Panc1 (cell line): ENCODE data around the gene PRAMEF17. TPM values are rescaled to one million over a fixed set of nuclear protein-coding genes. Genes with fewer than 3 reads are reported as not detected.
A peak's percentile ranks its signal among the peaks of the same experiment; 100 is the strongest.
"Not testable (repeated sequence)": the region's sequence is repeated elsewhere in the genome, so short reads cannot be mapped to it uniquely, and the experiment has no call there.

ENCODE experiments used
- ATAC-seq: fragments of 200-7000 bp; cut with Tn5 transposase; 2 replicates; pipeline ENCODE4 v1.9.1; 2020; ENCODE audit warnings: mild to moderate bottlenecking, moderate library complexity
- BruUV-seq: library from RNA; stranded (reverse); fragments of 400-500 nt; replicated peaks from 2 replicates; lab custom pipeline; 2021; lab: Mats Ljungman, UMichigan
- CTCF ChIA-PET: fragments of 300-600 bp; sonication (Branson Sonifier 250); formaldehyde crosslinking; loops from one replicate; lab custom pipeline; 2022; ENCODE audit warnings: antibody characterized with exemption; lab: Charles Lee
- POLR2A ChIA-PET: fragments of 300-600 bp; sonication (Branson Sonifier 250); formaldehyde crosslinking; loops from one replicate; lab custom pipeline; 2022; ENCODE audit warnings: antibody characterized with exemption; lab: Charles Lee
- DNase-seq: peaks from one replicate; pipeline ENCODE4 v3.0.0-alpha.2; 2010; ENCODE audit warnings: low read depth, low spot score
- H3K27ac ChIP-seq: 2 replicates; pipeline ENCODE4 v1.5.1; 2011; ENCODE audit warnings: mild to moderate bottlenecking, low read length, inconsistent platforms
- H3K27me3 ChIP-seq: fragments of 200-500 bp; sonication (Bioruptor generic); 2 replicates; pipeline ENCODE4 v1.6.0; 2014; ENCODE audit warnings: low read length, inconsistent platforms; ENCODE audit not compliant: control insufficient read depth, insufficient read depth
- H3K36me3 ChIP-seq: fragments of 200-500 bp; sonication (Bioruptor generic); 2 replicates; pipeline ENCODE4 v1.5.1; 2014; ENCODE audit warnings: inconsistent platforms, mild to moderate bottlenecking, low read length, moderate library complexity; ENCODE audit not compliant: control insufficient read depth, insufficient read depth
- H3K4me1 ChIP-seq: 2 replicates; pipeline ENCODE4 v1.5.1; 2011; ENCODE audit warnings: inconsistent platforms, mild to moderate bottlenecking, low read length, moderate library complexity; ENCODE audit not compliant: control insufficient read depth, insufficient read depth
- H3K4me3 ChIP-seq, 2 experiments: 2 replicates each; pipeline ENCODE4 v1.5.1; 2011 to 2012; ENCODE audit warnings: low read depth in 2 of 2, low read length in 2 of 2, mild to moderate bottlenecking in 2 of 2, inconsistent platforms in 1 of 2, moderate library complexity in 1 of 2
- H3K9me3 ChIP-seq: fragments of 200-500 bp; sonication (Bioruptor generic); 2 replicates; pipeline ENCODE4 v1.5.1; 2014; ENCODE audit warnings: low read depth, mild to moderate bottlenecking, inconsistent platforms, low read length, moderate library complexity; ENCODE audit not compliant: control insufficient read depth, insufficient read depth
- CTCF ChIP-seq: fragments of 450-650 bp; IDR thresholded peaks from 2 replicates; pipeline ENCODE4 v1.5.1; 2017; ENCODE audit warnings: mild to moderate bottlenecking
- in situ Hi-C: cut with HindIII; loops from 2 replicates; pipeline ENCODE4 v1.10.0; 2016; ENCODE audit warnings: low sequenced_read_pairs, low pct_unique_long_range_greater_than_20kb
- intact Hi-C: fragments of 100-400 bp; cut with micrococcal nuclease; formaldehyde crosslinking; loops from one replicate; pipeline ENCODE4 v1.10.0; 2022; ENCODE audit not compliant: unreplicated experiment
- total RNA-seq: library from RNA; stranded (reverse); gene quantifications from one replicate; pipeline ENCODE4 v1.2.1, GENCODE V29; 2021; ENCODE audit not compliant: unreplicated experiment

PRAMEF17 gene
- total RNA-seq, 1 experiment from 2014 or later = not detected

- CTCF ChIA-PET = not testable (repeated sequence)
Measured at GRCh38 chr1:13356774-13357173, 32.7 kb upstream of the PRAMEF17 start.

GRCh38 chr1:13362364-13362763 lies 27.1 kb upstream of the PRAMEF17 start:
- H3K27me3 ChIP-seq, POLR2A ChIA-PET, in situ Hi-C loops, H3K4me3 ChIP-seq, ATAC-seq, H3K9me3 ChIP-seq, H3K27ac ChIP-seq, BruUV-seq, H3K4me1 ChIP-seq, DNase-seq, H3K36me3 ChIP-seq, CTCF ChIA-PET: not testable (repeated sequence)
- intact Hi-C loops = loop anchor here (10.0 kb wide), 1 partner anchor 62 kb away; no protein-coding TSS in a partner anchor

More at GRCh38 chr1:13356774-13357173, 32.7 kb upstream of the PRAMEF17 start:
- peak; percentile 36 for DNase-seq
- TF ChIP-seq CTCF = peak; percentile 68
- BruUV-seq, H3K4me1 ChIP-seq, intact Hi-C loops, H3K27me3 ChIP-seq, POLR2A ChIA-PET, ATAC-seq, H3K4me3 ChIP-seq, H3K9me3 ChIP-seq, in situ Hi-C loops, H3K36me3 ChIP-seq, H3K27ac ChIP-seq: not testable (repeated sequence)

GRCh38 chr1:13364928-13365327 lies 24.5 kb upstream of the PRAMEF17 start:
- BruUV-seq, POLR2A ChIA-PET: not testable (repeated sequence)

GRCh38 chr1:13366536-13366935 lies 22.9 kb upstream of the PRAMEF17 start:
- H3K9me3 ChIP-seq, H3K27ac ChIP-seq, BruUV-seq, H3K27me3 ChIP-seq, DNase-seq, POLR2A ChIA-PET, CTCF ChIA-PET, ATAC-seq, H3K4me1 ChIP-seq, in situ Hi-C loops, H3K36me3 ChIP-seq, H3K4me3 ChIP-seq: not testable (repeated sequence)
- intact Hi-C loops = loop anchor here (10.0 kb wide), 1 partner anchor 58 kb away; no protein-coding TSS in a partner anchor

More at GRCh38 chr1:13364928-13365327, 24.5 kb upstream of the PRAMEF17 start:
- intact Hi-C loops = loop anchor here (10.0 kb wide), 1 partner anchor 60 kb away; no protein-coding TSS in a partner anchor
- ATAC-seq, H3K9me3 ChIP-seq, H3K27ac ChIP-seq, DNase-seq, H3K27me3 ChIP-seq, H3K4me3 ChIP-seq, H3K36me3 ChIP-seq, CTCF ChIA-PET, in situ Hi-C loops, H3K4me1 ChIP-seq: not testable (repeated sequence)

- ATAC-seq, POLR2A ChIA-PET, DNase-seq, BruUV-seq, H3K9me3 ChIP-seq, H3K27me3 ChIP-seq, H3K4me3 ChIP-seq, in situ Hi-C loops, H3K27ac ChIP-seq, H3K36me3 ChIP-seq, H3K4me1 ChIP-seq, CTCF ChIA-PET: not testable (repeated sequence)
- TF ChIP-seq CTCF = peak; percentile 51; the same call in 1 of the 2 replicates
- intact Hi-C loops = loop anchor here (10.0 kb wide), 1 partner anchor 56 kb away; no protein-coding TSS in a partner anchor
Measured at GRCh38 chr1:13368544-13368943, 20.9 kb upstream of the PRAMEF17 start.

- H3K9me3 ChIP-seq, H3K36me3 ChIP-seq, H3K27me3 ChIP-seq, POLR2A ChIA-PET, H3K27ac ChIP-seq, H3K4me1 ChIP-seq, intact Hi-C loops, in situ Hi-C loops, BruUV-seq, ATAC-seq, H3K4me3 ChIP-seq, CTCF ChIA-PET, DNase-seq: not testable (repeated sequence)
Measured at GRCh38 chr1:13378983-13379382, 10.4 kb upstream of the PRAMEF17 start.
